Measurements from ENCODE around the gene LMBR1. TPM values are rescaled to one million over a fixed set of nuclear protein-coding genes. Genes with fewer than 3 reads are reported as not detected.
"Not testable (repeated sequence)": the region's sequence is repeated elsewhere in the genome, so short reads cannot be mapped to it uniquely, and the experiment has no call there.

Gene LMBR1
- polyA plus RNA-seq, 1 donor from 2014 or later, result 68.9 TPM

GRCh38 chr7:156927571-156928405, 34.8 kb upstream of the LMBR1 start:
- H4K20me1 ChIP-seq (ENCODE audit: insufficient read depth), result no peaks in the 10 kb centered on the region
- no peak overlapping the region for H3K4me3 ChIP-seq (ENCODE audit: low read length)
- H3F3A ChIP-seq (ENCODE audit: insufficient read depth, low read length, poor library complexity, severe bottlenecking), result no peaks in the 10 kb centered on the region
- no peaks in the 10 kb centered on the region for H3K9me2 ChIP-seq (ENCODE audit: insufficient read depth, low read length)
- H3K79me2 ChIP-seq (replicated peaks; ENCODE audit: insufficient read depth, low read length), result no peaks in the 10 kb centered on the region
- no peaks in the 10 kb centered on the region for H3K36me3 ChIP-seq (ENCODE audit: insufficient read depth, low read length)
- H3K27me3 ChIP-seq (ENCODE audit: insufficient read depth, low read depth, low read length), result no peaks in the 10 kb centered on the region
- no peak overlapping the region for H2AFZ ChIP-seq (ENCODE audit: low read depth, low read length)
- H3K9me3 ChIP-seq (ENCODE audit: low read length), result no peaks in the 10 kb centered on the region
- no peak for TF ChIP-seq MXI1 (conservative IDR thresholded peaks at IDR 0.05; ENCODE audit: poor library complexity, severe bottlenecking)
- no peak for TF ChIP-seq REST (IDR thresholded peaks at IDR 0.05; ENCODE audit: borderline replicate concordance)
- TF ChIP-seq TAF1 (IDR thresholded peaks at IDR 0.05; ENCODE audit: low read depth), result no peak
- TF ChIP-seq SMC3 (conservative IDR thresholded peaks at IDR 0.05; ENCODE audit: poor library complexity), result no peak
- no peak for TF ChIP-seq EP300 (conservative IDR thresholded peaks at IDR 0.05; ENCODE audit: poor library complexity, severe bottlenecking)
- TF ChIP-seq EZH2 (IDR thresholded peaks at IDR 0.05; ENCODE audit: borderline replicate concordance, insufficient read depth, low read length, poor library complexity, severe bottlenecking), result no peak
- TF ChIP-seq CTCF (IDR thresholded peaks at IDR 0.05; ENCODE audit: poor library complexity, severe bottlenecking), result no peak
- TF ChIP-seq POLR2AphosphoS5 (IDR thresholded peaks at IDR 0.05), result no peak
- no peak for TF ChIP-seq RAD21 (conservative IDR thresholded peaks at IDR 0.05)
- no peak overlapping the region for H3K9ac ChIP-seq (ENCODE audit: low read length)
- no peak overlapping the region for H3K27ac ChIP-seq (ENCODE audit: low read length)
- H3K4me2 ChIP-seq (ENCODE audit: low read length), result no peak overlapping the region

GRCh38 chr7:156925821-156926220, 32.8 kb upstream of the LMBR1 start:
- not testable (repeated sequence) for H3K4me2 ChIP-seq (ENCODE audit: low read length); H3K9ac ChIP-seq (ENCODE audit: low read length); H3K27me3 ChIP-seq (ENCODE audit: insufficient read depth, low read depth, low read length); H3K79me2 ChIP-seq (replicated peaks; ENCODE audit: insufficient read depth, low read length); H2AFZ ChIP-seq (ENCODE audit: low read depth, low read length); H3K36me3 ChIP-seq (ENCODE audit: insufficient read depth, low read length); H3K9me2 ChIP-seq (ENCODE audit: insufficient read depth, low read length); H3K9me3 ChIP-seq (ENCODE audit: low read length); H4K20me1 ChIP-seq (ENCODE audit: insufficient read depth); H3K27ac ChIP-seq (ENCODE audit: low read length); H3F3A ChIP-seq (ENCODE audit: insufficient read depth, low read length, poor library complexity, severe bottlenecking); H3K4me3 ChIP-seq (ENCODE audit: low read length)

GRCh38 chr7:156922304-156922703, 29.3 kb upstream of the LMBR1 start:
- not testable (repeated sequence) for H3K9me3 ChIP-seq (ENCODE audit: low read length)

GRCh38 chr7:156920487-156921373, 27.7 kb upstream of the LMBR1 start:
- H3K4me3 ChIP-seq (ENCODE audit: low read length); H3K27me3 ChIP-seq (ENCODE audit: insufficient read depth, low read depth, low read length); H3K27ac ChIP-seq (ENCODE audit: low read length): not testable (repeated sequence)

More at GRCh38 chr7:156922304-156922703, 29.3 kb upstream of the LMBR1 start:
- H3K9me2 ChIP-seq (ENCODE audit: insufficient read depth, low read length); H3K27ac ChIP-seq (ENCODE audit: low read length); H4K20me1 ChIP-seq (ENCODE audit: insufficient read depth); H3K27me3 ChIP-seq (ENCODE audit: insufficient read depth, low read depth, low read length); H3K9ac ChIP-seq (ENCODE audit: low read length); H3K4me3 ChIP-seq (ENCODE audit: low read length); H2AFZ ChIP-seq (ENCODE audit: low read depth, low read length); H3K79me2 ChIP-seq (replicated peaks; ENCODE audit: insufficient read depth, low read length); H3F3A ChIP-seq (ENCODE audit: insufficient read depth, low read length, poor library complexity, severe bottlenecking); H3K36me3 ChIP-seq (ENCODE audit: insufficient read depth, low read length); H3K4me2 ChIP-seq (ENCODE audit: low read length): not testable (repeated sequence)

More at GRCh38 chr7:156920487-156921373, 27.7 kb upstream of the LMBR1 start:
- H3K9me3 ChIP-seq (ENCODE audit: low read length); H3K9ac ChIP-seq (ENCODE audit: low read length); H3K36me3 ChIP-seq (ENCODE audit: insufficient read depth, low read length); H3F3A ChIP-seq (ENCODE audit: insufficient read depth, low read length, poor library complexity, severe bottlenecking); H3K9me2 ChIP-seq (ENCODE audit: insufficient read depth, low read length); H4K20me1 ChIP-seq (ENCODE audit: insufficient read depth); H3K4me2 ChIP-seq (ENCODE audit: low read length); H3K79me2 ChIP-seq (replicated peaks; ENCODE audit: insufficient read depth, low read length); H2AFZ ChIP-seq (ENCODE audit: low read depth, low read length): not testable (repeated sequence)
